GM18505 (cell line): ENCODE data around the gene TEAD4.

Experiments used
- ATAC-seq: cut with Tn5 transposase; IDR thresholded peaks from one replicate; pipeline ENCODE4 v1.9.1; 2021; ENCODE audit not compliant: unreplicated experiment
- POLR2A ChIP-seq: IDR thresholded peaks from 4 replicates; pipeline ENCODE4 v1.6.1; 2011; ENCODE audit warnings: borderline replicate concordance; ENCODE audit not compliant: insufficient read depth, insufficient read length; ENCODE audit errors: extremely low read depth

The TEAD4 gene

DNA sequence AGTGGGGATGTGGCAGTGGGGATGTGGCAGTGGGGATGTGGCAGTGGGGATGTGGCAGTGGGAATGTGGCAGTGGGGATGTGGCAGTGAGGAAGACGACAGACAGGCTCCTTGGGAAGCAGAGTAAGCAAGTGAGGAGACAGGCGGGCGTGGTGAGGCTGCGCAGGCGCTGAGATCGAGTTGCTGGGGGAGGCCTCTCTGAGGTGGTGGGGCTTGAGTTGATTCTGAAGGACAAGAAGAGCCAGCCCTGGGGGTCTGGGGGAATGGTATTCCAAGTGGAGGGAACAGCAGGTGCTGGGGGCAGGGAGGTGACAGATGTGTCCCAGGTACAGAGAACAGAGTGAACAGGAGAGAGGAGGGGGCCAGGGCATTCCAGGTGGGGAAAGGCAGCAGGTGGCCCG, 84.2 kb downstream of the TEAD4 start:
- TF ChIP-seq POLR2A: no peak
- no peak for ATAC-seq

DNA sequence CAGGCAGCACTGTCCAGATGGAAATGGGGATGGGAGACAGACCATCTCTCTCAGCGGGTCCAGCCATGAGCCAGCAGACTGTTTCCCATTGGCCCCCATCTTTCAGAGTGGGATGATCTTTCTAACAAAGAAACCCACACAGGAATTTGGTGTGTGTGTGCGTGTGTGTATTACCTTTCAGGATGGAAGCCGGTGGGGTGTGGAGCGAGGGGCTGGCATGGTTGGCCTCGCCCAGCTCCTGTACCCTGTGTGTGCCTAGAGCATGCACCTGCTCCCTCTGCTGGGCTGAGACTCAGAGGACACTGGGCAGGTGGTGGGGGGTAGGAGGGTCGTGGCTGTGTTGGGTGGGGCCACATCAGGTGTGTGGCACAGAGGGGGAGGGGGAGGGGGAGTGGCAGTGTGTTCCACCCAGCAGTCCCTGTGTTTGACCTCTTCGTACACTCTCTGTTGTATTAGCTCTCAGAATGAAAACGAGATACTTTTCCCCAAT, 85.0 kb downstream of the TEAD4 start:
- no peak for TF ChIP-seq POLR2A
- no peak for ATAC-seq

DNA sequence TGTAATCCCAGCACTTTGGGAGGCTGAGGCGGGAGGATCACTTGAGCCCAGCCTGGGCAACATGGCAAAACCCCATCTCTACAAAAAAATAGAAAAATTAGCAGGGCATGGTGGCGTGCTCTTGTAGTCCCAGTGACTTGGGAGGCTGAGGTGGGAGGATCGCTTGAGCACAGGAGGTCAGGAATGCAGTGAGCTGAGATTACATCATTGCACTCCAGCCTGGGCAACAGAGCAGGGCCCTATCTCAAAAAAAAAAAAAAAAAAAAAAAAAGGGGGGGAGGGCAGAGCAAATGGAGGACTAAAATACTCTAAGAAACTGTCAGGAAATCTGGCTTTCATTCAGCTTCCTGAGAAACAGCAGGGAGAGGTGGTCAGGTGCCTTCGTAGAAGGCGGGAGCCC, 86.3 kb downstream of the TEAD4 start:
- no peak for TF ChIP-seq POLR2A
- no peak for ATAC-seq

DNA sequence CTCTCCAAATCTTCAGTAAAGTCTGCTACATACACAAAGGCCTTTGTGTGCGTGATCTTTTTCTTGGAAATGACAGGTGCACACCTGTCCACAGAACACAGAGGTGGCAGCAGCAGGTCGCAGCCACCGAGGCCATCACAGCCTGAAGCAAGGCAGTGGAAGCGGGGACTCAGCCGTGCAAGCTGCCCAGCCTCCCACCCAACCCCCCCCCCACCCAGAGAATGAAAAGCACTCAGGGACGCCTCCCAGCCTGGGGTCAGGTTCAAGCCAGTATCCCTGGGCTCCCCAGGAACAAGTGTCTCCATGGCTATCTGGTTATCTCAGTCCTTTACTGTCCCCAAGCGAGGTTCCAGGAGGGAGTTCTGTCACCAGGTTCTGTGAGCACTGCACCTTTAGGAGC, 86.8 kb downstream of the TEAD4 start:
- no peak for TF ChIP-seq POLR2A
- ATAC-seq: no peak

DNA sequence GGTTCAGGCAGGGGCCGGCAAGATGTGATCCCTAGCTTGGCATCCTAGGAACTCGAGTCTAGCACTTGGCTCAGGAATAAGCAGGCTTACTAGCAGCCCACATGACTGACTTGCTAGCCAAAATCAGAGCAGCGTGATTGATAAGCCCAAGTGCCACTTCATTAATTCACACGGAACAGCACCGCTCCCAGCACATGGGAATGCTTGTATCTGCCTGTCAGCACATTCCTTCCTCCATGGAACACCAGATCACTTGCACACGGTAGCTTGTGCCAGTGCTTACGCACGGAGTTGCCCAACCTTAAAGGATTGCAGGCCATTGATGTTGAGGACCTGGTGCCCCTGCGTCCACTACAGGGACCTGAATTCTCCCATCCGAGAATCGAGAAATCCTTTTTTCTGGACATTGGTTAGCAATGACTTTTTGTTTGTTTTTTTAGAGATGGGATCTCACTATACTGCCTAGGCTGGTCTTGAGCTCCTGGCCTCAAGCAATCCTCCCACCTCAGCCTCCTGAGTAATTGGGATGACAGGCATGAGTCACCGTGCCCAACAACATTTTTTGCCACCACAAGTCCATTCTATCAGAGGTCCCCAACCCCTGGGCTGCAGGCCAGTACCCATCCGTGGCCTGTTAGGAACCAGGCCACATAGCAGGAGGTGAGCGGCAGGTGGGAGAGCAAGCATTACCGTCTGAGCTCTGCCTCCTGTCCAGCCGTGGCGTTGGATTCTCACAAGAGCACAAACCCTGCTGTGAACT, 87.4 kb downstream of the TEAD4 start:
- ATAC-seq: no peak
- TF ChIP-seq POLR2A: no peak

DNA sequence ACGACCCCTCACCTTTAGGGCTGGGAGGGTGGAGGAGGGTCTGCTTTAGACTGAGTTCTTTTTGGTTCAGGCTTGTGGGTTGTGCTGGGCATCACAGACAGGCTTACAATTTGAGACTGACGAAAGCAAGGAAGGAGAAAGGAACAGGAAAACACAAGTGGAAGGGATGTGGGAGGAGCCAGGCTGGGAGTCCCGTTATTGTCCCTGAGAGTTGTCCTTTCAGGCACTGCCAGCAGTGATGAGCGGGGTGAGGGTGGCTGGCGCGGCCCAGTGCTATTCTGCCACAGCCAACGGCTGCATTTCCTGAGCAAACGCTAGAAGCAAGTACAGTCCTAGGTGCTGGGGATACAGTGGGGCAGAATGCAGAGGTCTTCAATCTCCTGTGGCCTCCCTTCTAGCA, 88.8 kb downstream of the TEAD4 start:
- no peak for TF ChIP-seq POLR2A
- ATAC-seq: no peak

DNA sequence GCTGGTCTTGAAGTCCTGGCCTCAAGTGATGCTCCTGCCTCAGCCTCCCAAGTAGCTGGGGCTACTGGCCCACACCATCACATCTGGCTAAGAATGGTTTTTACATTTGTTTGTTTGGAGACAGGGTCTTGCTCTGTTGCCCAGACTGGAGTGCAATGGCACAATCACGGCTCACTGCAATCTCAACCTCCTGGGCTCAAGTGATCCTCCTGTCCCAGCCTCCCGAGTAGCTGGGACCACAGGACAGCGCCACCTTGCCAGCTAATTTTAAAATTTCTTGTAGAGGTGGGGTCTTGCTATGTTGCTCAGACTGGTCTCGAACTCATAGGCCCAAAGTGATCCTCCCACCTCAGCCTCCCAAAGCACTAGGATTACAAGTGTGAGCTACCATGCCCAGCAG, 89.3 kb downstream of the TEAD4 start:
- TF ChIP-seq POLR2A: no peak
- ATAC-seq: no peak

DNA sequence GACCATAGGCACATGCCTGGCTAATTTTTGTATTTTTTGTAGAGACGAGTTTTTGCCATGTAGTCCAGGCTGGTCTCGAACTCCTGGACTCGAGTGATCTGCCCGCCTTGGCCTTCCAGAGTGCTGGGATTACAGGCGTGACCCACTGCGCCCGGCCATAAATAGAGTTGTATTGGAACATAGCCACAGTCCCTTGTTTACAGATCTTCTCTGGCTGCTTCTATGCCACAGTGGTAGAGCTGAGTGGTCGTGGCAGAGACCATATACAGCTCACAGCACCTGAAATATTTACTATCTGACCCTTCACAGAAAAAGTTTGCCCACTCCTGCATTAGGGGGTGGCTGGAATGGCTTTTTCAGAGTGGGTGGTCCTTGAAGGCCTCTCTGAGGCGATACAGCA, 90.0 kb downstream of the TEAD4 start:
- ATAC-seq: no peak
- no peak for TF ChIP-seq POLR2A

DNA sequence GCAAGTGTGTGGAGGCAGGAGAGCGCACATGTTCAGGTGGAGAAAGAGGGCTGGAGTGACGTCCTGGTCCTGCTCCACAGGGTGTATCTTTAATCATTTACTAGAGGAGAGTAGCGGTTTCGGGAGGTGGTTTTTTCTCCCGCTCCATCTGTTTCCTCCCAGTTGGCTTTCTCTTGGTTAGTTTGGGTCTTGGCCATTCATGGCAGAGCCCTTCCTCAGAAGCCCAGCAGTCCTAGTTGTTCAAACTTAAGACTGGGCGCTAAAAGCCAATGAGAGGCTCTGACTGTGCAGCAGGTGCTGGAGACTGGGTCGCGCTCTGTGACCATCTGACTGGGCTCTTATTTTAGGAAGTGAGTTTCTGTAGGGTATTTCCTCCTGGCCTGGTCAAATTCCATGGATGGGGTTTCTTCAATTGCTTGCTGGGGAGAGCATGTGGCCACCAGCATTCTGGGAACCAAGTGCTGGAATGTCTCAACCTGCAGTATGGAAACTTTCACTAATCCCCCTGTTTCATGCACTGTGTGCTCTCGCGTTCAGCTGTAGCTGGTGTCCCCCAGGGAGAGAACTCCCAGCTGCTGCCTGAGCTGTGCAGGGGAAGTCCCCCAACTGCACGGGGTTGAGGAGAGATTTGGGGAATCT, 90.5 kb downstream of the TEAD4 start:
- no peak for TF ChIP-seq POLR2A
- no peak for ATAC-seq

DNA sequence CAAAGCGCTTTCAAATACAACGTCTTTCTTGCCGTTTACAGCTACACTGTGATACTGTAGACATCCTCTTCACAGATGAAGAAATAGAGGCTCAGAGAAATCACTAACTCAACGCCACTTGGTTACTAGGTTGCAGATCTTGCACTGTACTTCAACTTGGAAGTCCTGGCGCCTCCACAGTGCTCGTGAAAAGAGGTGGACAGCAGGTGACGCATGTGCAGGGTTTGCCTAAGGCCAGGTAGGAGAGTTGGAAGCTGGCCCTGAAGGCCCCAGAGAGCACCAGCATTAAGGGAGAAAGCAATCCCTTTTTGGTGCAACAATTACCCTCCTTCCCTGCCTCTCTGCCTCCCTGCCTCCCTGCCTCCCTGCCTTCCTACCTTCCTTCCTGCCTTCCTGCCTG, 95.2 kb downstream of the TEAD4 start:
- no peak for ATAC-seq
- no peak for TF ChIP-seq POLR2A

DNA sequence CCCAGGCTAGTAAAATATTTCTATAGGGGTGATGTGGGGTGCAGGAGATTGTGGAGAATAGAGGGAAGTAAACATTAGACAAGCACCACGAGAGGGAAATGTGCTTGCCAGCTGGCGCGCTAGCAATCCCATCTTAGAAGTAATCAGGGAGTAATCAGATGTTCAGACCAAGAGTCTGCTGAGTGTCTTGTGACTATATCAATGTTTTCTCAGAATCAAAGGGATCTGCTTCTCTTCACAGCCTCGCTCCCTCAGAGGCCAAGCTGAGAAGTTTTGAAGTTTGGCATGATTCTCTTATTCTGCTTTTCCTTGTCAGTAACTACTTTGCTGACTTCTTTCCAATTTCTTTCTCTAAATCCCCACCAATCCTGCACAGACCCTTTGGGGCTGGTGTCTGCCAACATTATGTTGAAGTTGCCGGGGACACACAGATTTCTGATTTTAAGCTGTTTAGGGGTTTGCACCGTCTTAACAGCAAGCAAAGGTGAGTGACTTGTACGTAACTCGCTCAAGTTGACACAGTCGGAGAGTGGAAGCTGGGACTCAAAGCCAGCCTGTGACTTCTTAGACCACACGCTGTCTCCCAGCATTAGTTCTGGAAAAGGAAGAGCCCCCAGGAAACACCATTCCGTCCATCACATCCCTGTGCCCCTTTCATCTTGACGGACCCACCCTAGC, 96.0 kb downstream of the TEAD4 start:
- no peak for TF ChIP-seq POLR2A

DNA sequence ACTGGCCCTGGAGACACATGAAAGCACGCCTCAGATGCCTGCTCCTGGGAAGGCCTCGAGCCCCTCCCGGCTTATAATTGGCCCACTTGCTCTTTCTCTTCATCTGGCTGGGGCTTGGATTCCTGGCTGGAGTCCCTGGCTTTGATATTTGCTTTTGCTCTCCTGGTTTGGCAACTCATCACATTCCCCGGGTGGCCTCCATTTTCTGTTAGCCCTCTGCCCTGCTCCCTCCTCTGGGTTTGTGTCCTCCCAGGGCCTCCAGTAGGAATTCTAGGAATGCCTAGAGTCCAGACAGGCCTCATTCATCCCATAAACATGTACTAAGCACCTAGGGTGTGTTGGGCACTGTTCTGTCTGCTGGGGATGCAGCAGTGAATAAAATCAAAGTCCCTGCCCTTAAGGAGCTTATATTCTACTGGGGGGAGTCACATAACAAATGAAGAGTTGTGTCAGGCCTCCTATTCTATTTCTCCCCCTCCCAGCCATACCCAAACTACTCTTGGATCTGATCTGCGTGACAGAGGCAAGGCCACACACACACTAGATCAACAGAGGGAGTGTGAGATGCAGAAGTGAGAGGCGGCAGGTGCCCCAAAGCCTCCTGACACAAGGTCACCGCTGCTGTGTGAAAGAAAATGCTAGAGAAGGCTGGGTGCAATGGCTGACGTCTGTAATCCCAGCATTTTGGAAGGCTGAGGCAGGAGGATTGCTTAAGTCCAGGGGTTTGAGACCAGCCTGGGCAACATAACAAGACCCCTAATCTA, 96.7 kb downstream of the TEAD4 start:
- ATAC-seq: no peak
- no peak for TF ChIP-seq POLR2A

More for the DNA sequence above, 96.0 kb downstream of the TEAD4 start:
- no peak for ATAC-seq

DNA sequence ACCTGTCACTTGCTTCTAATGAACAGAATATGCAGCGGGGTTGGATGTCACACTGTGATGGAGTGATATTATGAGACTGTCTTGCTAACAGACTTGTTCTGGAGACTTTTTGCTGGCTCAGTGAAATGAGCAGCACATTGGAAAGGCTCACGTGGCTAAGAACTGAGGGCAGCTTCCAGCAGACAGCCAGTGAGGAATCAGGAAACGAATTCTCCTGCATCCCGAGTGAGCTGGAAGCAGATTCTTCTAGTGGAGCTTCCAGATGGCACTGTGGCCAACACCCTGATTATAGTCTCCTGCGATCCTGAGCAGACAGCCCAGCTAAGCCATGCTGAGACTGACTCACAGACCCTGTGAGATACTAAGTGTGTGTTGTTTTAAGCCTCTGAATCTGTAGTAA, 101.9 kb downstream of the TEAD4 start:
- TF ChIP-seq POLR2A: no peak
- no peak for ATAC-seq
